Stimulated activated CD4-positive, alpha-beta T cell treated with anti-CD3 and anti-CD28 coated beads, Interleukin-15, amount 100 ng/mL, for 1 hour (primary cell): ENCODE measurements around the gene RWDD1.

Source experiments
- DNase-seq, 2 donors: peaks; one replicate each; pipeline ENCODE4 v3.0.0-alpha.2; 2020; ENCODE audit warnings: low read depth in 1 of 2, low spot score in 1 of 2

RWDD1 gene

GRCh38 chr6:116570856-116571682 lies at the start of gene RWDD1:
TSS of gene RWDD1 (plus strand) at chr6:116571504. CDS start at chr6:116571583, 79 bp downstream.
- DNase-seq: peak; percentile 93 to 97

- no peak for DNase-seq
These were observed 48.4 kb upstream of the RWDD1 start for GRCh38 chr6:116522896-116523295.

- DNase-seq: no peak
These were observed 47.1 kb upstream of the RWDD1 start for GRCh38 chr6:116524236-116524635.

GRCh38 chr6:116528133-116528532 lies 43.2 kb upstream of the RWDD1 start:
- DNase-seq: no peak

- no peak for DNase-seq
These were observed 42.5 kb upstream of the RWDD1 start for GRCh38 chr6:116528780-116529179.

GRCh38 chr6:116529466-116530290 lies 41.6 kb upstream of the RWDD1 start:
- DNase-seq: no peak

GRCh38 chr6:116530436-116530835 lies 40.9 kb upstream of the RWDD1 start:
- DNase-seq: no peak

- peak in 1 of 2 donors; percentile 8 for DNase-seq
These were observed 39.4 kb upstream of the RWDD1 start for GRCh38 chr6:116531675-116532570.

GRCh38 chr6:116533233-116533957 lies 37.9 kb upstream of the RWDD1 start:
- no peak for DNase-seq

- no peak for DNase-seq
These were observed 36.2 kb upstream of the RWDD1 start for GRCh38 chr6:116535109-116535508.

- no peak for DNase-seq
These were observed 35.1 kb upstream of the RWDD1 start for GRCh38 chr6:116536216-116536621.

GRCh38 chr6:116542426-116542825 lies 28.9 kb upstream of the RWDD1 start:
- DNase-seq: no peak

- DNase-seq: no peak
These were observed 28.2 kb upstream of the RWDD1 start for GRCh38 chr6:116543149-116543548.

GRCh38 chr6:116545651-116546050 lies 25.7 kb upstream of the RWDD1 start, which contains the start of gene TRAPPC3L:
TSS of gene TRAPPC3L (minus strand) at chr6:116545684. CDS start at chr6:116545514, 170 bp downstream.
- DNase-seq: no peak

GRCh38 chr6:116547358-116547757 lies 23.9 kb upstream of the RWDD1 start:
- DNase-seq: no peak

GRCh38 chr6:116550796-116551195 lies 20.5 kb upstream of the RWDD1 start:
- no peak for DNase-seq

GRCh38 chr6:116553451-116553850 lies 17.9 kb upstream of the RWDD1 start, which contains the start of gene CALHM4:
TSS of gene CALHM4 (plus strand) at chr6:116553751. CDS start at chr6:116553794, 43 bp downstream.
- DNase-seq: no peak

- no peak for DNase-seq
These were observed 15.2 kb upstream of the RWDD1 start for GRCh38 chr6:116556065-116556464.

GRCh38 chr6:116556814-116557415 lies 14.4 kb upstream of the RWDD1 start:
- no peak for DNase-seq

GRCh38 chr6:116557893-116558292 lies 13.4 kb upstream of the RWDD1 start:
- DNase-seq: no peak
